HG03575 (cell line): ENCODE results near the gene CNKSR3.

ENCODE experiments used
- ATAC-seq: cut with Tn5 transposase; IDR thresholded peaks from one replicate; pipeline ENCODE4 v1.9.1; 2021; ENCODE audit not compliant: unreplicated experiment, insufficient number of reproducible peaks, low FRiP score; ENCODE audit errors: extremely low read depth

Gene CNKSR3

DNA sequence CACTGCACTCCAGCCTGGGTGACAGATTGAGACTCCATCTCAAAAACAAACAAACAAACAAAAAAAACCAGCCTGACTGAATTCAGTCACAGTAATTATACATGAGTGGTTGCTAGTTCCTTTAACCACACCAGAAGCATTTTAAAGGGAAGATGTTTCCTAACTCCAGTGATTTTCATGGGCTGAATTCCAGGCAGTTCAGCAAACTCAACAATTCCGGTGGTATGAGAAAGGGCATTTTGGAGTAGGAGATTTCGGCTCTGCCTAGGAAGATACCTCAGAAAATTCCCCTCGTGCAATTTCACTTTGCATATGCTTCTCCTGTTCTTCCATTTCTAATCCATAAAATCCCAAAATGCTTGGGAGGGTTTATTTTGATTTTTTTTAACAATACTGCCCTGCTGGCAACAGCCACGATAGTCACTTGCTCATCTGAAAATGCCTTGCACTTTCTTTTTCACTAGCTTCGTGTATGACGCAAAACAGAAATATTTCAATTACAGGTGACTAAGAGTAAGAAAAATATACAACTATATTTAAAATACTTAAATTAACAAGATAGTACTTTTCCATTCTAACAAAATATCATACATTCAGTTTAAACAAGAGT lies 105.6 kb downstream of the CNKSR3 start:
- ATAC-seq: no peak

DNA sequence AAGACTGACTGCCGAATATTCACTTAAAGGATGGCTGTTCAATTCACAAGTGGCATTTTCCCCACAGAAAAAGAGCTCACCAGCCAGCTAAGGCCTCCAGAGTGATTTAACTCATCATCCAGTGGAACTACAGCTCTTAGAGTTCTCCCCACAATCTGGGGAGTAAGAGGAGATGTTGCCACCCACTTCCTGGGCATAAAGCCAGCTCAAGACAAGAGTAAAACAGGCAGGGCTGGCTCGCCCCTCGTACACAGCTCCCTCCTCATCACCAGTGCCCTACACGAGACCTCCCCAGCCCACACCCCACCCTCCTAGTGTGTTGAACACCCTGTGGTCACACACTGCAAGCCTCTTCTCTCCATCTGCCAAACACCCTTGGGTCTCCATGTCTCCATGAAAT lies 106.7 kb downstream of the CNKSR3 start:
- ATAC-seq: no peak

DNA sequence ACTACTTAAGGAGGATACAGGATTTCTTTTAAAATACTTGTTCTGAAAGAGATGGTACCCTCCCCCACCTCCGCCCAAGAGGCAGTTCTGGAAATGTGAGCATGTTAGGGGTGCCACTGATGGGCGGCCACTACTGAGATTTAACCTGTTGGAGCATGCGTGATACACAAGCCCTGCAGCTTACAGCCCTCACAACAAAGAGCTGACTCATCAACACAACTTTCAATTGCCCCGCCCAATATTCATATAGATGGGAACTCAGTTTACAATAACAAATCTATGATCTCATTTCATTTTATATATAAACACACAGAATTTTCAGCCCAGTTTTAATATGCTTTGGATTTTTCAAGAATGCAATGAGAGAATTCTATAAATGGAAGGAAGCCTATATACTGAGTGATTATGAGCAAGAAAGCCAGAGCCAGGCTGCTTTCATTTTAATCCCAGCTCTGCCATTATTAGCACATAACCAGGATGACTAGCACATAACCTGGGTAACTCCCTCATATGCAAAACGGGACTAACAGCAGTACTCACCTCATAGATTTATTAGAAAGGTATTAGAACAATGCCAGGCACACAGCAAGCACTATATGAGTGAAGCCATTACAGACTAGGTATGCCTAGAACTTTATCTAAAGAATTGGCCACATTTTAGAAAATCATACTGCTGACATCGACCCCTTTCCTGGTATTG lies 108.3 kb downstream of the CNKSR3 start:
- no peak for ATAC-seq

DNA sequence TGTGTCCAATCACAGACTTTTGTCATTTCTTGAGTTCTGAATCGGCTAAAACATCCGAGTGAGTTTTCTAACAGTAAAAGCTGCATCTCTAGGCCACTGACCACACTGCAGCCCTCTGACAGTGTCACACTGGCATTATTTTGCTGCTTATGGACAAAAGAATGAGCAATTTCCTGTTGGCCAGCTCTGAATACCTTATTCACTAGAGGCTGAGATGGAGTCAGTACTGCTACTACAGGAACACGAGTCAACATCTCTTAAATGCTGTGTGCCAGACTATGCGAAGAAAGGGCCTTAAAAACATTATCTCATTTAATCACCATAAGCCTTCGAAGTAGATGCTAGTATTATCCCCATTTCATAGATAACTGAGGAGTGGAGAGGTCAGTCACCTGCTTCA lies 111.4 kb downstream of the CNKSR3 start:
- ATAC-seq: no peak

DNA sequence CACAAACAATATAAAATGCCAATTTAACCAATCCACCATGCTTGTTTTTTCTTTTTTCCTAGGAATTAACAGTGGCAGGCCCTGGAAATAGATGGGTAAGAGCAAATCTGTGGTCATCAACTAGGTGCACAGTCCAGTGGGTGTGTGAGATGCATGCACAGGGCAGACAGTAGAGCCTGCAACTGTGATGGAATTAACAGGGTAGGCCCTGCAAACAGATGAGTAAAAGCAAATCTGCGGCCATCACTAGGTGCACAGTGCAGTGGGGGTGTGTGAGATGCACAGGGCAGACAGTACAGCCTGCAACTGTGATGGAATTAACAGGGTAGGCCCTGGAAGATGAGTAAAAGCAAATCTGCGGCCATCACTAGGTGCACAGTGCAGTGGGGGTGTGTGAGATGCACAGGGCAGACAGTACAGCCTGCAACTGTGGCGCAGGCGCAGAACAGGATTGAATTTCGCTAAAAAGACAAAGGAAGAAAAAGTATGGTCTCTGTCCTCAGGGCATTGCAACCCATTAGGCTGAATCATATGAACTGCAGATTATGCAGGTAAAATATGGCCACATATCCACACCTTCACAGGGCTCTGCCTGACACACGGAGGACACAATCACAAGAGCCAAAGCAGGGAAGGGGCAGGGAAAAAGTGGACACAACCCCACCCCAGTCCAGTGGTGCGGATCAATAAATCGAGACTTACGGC lies 112.8 kb downstream of the CNKSR3 start:
- no peak for ATAC-seq

DNA sequence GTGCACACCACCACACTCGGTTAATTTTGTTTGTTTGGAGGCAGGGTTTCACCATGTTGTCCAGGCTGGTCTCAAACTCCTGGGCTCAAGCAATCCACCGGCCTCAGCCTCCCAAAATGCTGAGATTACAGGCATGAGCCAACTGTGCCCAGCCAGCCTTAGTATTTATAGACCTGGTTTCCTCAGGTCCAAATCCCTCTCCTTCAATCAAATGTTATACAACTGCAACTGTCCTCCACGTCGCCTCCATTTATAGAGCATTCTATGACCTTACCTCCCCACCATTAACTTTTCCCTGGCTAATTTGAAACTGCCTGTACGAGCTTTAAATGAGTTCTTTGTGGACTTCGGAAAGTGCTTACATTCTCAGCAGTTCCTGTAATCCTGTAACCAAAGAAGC lies 114.6 kb downstream of the CNKSR3 start:
- ATAC-seq: no peak

DNA sequence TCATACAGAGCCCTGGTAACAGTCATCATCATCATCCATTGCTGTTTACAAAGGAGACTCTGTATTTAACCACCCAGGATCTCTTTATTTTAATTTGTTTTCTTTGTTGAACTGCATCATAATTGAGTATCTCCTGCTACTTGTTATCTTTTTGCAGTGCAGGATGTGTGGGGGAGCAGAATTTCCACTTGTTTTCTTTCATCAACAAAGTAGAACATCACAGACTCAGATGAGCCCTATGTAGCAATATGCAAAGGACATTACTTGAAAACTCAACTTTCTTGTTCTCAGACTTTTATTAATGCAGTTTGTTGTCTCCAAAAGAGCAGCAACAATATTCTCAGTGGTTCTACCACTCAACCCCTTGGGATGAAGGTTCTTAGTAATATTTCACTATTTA lies 115.2 kb downstream of the CNKSR3 start:
- no peak for ATAC-seq

DNA sequence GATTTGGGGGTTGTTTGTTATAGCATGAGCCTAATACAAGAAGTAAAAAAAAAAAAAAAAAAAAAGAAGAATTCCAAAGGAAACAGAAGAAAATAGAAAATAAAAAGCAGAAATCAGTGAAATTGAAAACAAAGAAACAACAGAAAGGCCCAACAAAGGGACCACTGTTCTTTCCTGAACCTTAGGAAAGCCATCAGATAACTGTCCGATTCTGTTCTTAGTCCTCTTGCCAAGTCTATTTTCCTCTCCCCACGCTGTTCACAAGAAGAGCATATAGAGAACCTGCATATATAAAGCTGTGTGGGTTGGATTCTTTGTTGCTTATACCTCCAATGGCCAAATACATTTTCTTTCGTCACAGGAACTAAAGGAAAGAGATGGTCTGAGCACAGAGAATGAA lies 115.9 kb downstream of the CNKSR3 start:
- no peak for ATAC-seq

DNA sequence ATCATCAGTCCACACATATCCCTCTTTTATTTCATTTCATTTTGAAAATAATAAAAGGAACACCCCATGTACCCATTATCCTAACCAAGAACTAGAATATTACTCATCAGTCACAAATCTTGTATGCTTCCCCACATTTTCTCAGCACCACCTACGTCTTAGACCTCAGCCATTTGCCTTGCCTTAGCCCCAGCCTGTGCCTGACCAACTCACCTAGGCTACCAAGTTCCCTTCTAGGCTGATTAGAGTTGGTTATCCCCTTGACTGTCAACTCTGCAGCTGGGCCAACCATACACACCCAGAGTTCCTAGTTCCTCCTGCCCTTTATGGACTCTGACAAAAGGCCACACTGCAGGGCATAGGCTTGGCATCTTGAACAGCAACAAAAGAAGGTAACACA lies 120.5 kb downstream of the CNKSR3 start:
- ATAC-seq: no peak

DNA sequence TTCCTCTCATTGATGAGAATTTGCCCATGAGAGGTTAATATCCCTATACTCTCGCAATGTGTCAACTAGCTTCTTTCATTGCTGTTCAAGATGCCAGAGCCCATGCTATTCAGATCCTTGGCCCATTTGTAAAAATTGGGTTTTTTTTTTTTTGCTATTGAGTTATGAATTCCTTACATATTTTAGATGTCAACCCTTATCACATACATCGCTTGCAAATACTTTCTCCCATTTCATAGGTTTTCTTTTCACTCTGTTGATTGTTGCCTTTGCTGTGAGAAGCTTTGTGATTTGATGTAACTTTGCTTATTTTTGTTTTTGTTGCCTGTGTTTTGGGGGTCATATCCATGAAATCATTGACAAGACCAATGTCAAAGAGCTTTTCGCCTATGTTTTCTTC lies 121.7 kb downstream of the CNKSR3 start:
- no peak for ATAC-seq

DNA sequence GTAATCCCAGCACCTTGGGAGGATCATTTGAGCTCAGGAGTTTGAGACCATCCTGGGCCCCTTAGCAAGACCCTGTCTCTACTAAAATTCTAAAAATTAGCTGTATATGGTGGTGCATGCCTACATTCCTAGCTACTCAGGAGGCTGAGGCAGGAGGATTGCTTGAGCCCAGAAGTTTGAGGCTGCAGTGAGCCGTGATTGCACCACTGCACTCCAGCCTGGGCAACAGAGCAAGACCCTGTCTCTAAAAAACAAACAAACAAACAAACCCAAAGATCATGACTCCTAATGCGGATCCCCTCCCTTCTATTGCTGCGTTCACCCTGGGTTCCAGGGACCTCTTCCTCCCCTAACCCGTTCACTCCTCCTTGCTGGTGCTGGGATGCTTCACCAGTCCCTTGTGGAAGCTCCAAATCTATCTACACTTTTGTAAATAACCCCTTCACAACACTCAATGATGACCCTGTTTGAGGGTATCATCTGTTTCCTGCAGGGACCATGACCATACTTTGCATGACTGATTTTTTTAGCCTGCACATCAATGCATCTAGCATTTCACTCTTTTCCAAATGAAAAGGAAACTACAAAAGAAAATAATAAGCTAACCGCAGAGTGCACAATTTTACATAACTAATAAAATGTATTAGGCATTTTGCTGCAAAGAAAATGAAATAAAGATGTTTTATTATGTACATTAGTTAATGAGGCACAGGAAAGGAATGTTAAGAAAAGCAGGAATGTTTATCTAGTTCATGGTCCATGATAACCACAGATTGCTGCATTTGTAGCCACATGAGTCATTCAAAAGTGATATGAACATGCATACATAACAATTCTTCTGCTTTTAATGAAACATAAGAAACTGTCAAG lies 123.4 kb downstream of the CNKSR3 start:
- ATAC-seq: no peak

DNA sequence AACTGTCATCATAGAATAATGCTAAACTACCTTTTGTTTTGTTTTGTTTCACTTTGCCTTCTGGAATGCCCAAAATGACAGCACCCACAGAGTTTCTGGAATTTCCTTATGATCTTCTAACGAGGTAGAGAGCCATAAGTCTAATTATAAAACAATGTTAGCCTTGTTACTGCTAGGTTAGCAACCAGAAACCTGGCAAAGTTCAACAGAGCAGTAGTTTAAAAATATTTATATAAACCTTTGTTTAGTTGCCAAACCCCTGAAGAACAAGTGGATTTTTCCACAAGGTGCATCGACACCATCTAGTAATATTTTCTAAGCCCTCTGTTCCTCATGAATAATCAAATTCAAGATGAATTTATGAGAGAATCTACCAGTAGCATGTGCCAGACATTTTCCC lies 126.3 kb downstream of the CNKSR3 start:
- no peak for ATAC-seq

DNA sequence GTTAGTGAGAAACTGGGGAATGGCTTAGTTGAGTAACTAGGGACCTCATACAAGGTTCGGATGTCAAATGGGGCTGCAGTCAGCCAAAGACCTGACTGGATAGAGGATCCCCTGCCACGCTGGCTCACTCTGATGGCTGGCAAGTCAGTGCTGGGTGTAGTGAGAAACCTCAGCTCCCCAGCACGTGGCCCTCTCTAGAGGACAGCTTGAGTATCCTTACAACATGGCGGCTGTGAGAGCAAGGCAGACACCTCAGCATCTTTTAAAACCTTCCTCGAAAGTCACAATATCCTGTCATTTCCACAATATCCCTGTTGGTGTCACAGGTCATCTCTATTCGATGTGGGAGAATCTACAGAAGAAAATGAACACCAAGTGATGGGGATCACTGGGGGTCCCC lies 127.2 kb downstream of the CNKSR3 start:
- no peak for ATAC-seq

DNA sequence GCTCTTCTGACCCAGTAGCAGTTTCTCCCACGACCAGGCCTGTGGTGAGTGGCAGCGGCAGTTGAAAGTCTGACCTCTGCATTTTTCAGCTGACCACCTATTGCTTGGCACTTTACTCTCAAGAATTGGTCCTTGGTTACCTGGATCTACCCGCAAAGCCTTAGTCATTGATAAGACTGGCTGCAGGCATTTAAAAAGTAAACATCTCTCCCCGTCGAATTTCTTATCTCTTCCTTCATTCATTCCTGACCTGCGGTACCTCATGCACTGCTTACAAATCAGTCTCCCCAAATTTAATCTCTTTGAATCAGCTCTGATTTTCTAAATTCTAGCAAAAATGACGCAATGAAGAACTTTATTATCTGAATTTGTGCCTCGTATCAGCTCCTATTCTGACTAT lies 127.7 kb downstream of the CNKSR3 start:
- ATAC-seq: no peak

DNA sequence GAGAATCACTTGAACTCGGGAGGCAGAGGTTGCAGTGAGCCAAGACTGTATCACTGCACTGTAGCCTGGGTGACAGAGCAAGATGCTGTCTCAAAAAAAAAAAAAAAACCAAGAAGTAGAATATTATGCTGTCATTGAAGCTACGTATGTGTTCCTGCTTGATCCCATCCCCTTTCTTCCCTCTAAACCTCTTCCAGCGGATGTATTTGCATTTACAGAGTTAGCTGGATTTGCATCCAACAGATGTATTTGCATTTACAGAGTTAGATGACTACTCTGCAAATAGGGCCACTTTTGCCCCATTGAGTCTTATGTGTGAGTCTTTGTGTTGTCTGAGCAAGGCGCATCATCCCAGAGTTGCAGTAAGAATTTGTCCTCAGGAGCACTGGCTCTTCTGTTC lies 128.9 kb downstream of the CNKSR3 start:
- ATAC-seq: no peak

DNA sequence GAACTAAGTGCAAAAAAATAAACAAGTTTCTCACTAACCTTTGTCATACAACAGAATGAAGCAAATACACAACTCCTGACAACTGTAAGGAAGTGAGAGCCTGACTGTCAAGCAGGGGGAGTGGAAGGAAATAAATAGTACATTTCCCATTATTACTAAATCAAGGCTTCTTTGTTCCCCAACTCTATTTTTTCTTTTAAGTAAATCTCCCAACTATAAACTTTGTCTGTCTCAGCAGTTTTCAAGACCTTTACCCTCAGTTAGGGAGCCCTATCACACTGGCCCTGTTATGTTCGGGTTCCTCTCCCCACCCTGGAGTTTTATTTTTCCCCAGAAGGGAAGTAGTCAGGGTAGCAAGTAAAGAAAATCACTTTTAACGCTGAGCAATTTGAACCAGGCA lies 129.7 kb downstream of the CNKSR3 start:
- no peak for ATAC-seq

DNA sequence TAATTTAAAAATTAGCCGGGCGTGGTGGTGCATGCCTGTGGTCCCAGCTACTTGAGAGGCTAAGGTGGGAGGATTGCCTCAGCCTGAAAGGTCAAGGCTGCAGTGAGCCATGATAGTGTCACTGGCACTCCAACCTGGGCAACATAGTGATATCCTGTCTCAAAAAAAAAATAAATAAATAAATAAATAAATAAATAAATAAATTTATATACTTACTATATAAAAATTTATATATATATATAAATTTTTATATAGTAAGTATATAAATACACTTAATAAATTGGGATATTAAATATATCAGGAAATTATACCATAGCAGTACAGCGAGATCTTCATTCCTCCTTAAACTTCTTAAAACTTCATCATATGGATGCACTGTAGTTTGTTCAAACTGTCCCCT lies 130.9 kb downstream of the CNKSR3 start:
- ATAC-seq: no peak

DNA sequence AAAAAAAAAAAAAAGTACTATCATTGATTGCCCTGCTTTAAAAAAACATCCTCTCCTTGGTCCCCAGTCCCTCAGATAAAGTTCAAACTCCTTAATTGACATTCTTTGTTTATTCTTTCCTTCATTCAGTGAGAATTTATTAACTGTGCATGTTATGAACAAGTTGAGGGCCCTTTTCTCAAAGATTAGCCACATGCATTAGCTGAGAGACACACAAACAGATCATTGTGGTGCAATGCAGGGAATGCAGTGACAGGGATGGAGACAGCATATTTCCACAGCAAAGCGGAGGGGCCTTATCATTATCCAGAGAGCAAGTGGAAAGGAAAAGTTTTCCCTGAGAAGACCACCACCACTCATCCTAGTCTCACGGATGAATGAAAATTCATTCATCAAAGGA lies 132.0 kb downstream of the CNKSR3 start:
- ATAC-seq: no peak

DNA sequence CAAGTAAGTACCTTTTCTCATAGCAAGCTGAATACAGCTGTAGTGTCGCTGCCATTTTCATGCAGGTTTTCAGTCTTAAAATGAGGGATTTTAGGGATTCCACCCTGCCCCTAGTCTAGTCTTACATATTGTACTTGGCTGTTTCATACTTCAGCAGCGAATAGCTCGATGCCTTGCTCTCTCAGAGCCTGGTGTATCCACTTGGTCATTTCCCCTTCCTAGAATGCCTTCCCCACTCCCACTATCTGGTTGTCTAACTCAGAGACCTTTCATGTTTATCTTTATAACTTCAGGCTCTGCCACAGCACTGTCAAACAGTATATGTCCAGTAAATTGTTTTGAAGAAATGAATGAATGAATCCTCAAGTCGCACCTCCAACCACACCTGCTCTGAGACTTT lies 132.8 kb downstream of the CNKSR3 start:
- no peak for ATAC-seq

DNA sequence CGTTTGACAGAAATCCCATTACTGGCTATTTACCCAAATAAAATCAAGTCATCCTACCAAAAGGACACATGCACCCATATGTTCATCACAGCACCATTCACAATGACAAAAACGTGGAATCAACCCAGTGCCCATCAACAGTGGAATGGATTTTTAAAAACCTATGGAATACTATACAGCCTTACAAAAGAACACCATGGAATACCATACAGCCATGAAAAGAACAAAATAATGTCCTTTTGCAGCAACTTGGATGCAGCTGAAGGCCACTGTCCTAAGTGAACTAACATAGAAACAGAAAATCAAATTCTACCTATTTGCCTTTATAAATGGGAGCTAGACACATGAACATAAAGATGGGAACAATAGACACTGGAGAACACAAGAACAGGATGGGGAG lies 136.5 kb downstream of the CNKSR3 start:
- ATAC-seq: no peak
